PC-3 (cell line): ENCODE results near the gene STK25.

Experiments
- EZH2 ChIP-seq: fragments of 300-600 bp; sonication (generic); IDR thresholded peaks from one replicate; pipeline ENCODE4 v1.6.1; 2017; ENCODE audit warnings: antibody characterized with exemption, mild to moderate bottlenecking, low read length; ENCODE audit not compliant: unreplicated experiment
- TF ChIP-seq, protein P1 (sequence below): fragments of 300-600 bp; sonication (generic); conservative IDR thresholded peaks from 2 replicates; pipeline ENCODE4 v1.5.1; 2017; ENCODE audit warnings: antibody characterized with exemption, low read depth, mild to moderate bottlenecking, low read length

GRCh38 chr2:241499146-241499965 lies 9.0 kb downstream of the STK25 start:
- TF ChIP-seq, protein P1, sequence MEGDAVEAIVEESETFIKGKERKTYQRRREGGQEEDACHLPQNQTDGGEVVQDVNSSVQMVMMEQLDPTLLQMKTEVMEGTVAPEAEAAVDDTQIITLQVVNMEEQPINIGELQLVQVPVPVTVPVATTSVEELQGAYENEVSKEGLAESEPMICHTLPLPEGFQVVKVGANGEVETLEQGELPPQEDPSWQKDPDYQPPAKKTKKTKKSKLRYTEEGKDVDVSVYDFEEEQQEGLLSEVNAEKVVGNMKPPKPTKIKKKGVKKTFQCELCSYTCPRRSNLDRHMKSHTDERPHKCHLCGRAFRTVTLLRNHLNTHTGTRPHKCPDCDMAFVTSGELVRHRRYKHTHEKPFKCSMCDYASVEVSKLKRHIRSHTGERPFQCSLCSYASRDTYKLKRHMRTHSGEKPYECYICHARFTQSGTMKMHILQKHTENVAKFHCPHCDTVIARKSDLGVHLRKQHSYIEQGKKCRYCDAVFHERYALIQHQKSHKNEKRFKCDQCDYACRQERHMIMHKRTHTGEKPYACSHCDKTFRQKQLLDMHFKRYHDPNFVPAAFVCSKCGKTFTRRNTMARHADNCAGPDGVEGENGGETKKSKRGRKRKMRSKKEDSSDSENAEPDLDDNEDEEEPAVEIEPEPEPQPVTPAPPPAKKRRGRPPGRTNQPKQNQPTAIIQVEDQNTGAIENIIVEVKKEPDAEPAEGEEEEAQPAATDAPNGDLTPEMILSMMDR, result no peak
- TF ChIP-seq EZH2, result no peak
